AG04449 (cell line): ENCODE data around the gene BCR.

Experiments used
- CTCF ChIA-PET: fragments of 350-600 bp; formaldehyde crosslinking; extraction: SDS; loops from one replicate; lab custom pipeline; 2021; ENCODE audit warnings: antibody characterized with exemption; lab: Yijun Ruan, JAX
- POLR2A ChIA-PET: fragments of 400-600, 350-600 bp; formaldehyde crosslinking; extraction: SDS; loops from one replicate; lab custom pipeline; 2020; ENCODE audit warnings: antibody characterized with exemption, inconsistent platforms; lab: Yijun Ruan, JAX
- DNase-seq: peaks from one replicate; pipeline ENCODE4 v3.0.0-alpha.2; 2010; ENCODE audit warnings: low read depth, low spot score
- H3K4me3 ChIP-seq: 2 replicates; pipeline ENCODE4 v1.5.1; 2011; ENCODE audit warnings: low read depth, mild to moderate bottlenecking, control low read depth, low read length
- TF ChIP-seq, protein P1 (sequence below): IDR thresholded peaks from one replicate; pipeline ENCODE4 v1.5.1; 2011; ENCODE audit warnings: mild to moderate bottlenecking, moderate library complexity, low read length, control low read depth, inconsistent platforms; ENCODE audit not compliant: insufficient read depth; ENCODE audit errors: missing control alignments

BCR gene

DNA sequence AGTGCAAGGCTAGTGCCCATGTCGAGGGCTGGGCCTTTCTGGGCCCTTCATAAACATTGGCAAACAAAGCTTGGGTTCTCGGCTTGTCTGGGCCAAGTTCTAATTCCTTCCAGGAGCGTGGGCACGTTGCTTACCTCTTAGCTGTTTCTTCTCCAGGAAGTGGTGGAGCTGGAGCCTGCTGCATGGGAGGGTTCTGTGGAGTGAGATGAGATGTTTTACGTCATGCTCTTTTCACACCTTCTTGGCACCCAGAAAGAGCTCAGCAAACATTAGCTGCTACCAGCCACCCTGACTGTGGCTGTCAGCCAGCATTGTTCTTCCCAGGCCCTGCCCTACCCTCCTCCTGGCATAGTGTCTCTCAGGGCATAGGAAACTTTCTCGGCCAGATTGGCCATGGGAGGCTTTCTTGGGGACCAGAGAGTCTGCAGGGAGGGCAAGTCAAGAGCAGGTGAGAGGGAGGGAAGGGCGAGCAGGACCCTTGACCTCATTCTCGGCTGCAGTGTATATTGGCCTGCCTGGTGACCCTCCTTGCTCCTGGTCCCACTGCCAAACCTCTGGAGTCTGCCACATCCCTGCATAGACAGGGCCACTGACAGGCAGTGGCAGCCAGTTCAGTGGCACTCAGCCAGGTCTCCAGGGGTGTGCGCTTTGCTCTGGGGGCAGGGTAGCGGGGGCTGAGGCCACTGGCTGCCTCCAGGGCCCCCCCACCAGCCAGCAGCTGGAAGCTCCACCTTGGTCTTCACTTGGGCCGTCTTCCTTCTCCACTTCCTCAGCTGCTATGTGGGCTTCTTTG, 98.8 kb downstream of the BCR start:
- ChIA-PET POLR2A (no interaction called here), CTCF (interaction anchor here (1.0 to 34.4 kb wide), 5 partner anchors 8 to 122 kb away, joined by 4 to 953 read pairs (median 4); partner anchors contain the start of gene BCR)
- no peak overlapping the region for H3K4me3 ChIP-seq
- TF ChIP-seq, protein P1, sequence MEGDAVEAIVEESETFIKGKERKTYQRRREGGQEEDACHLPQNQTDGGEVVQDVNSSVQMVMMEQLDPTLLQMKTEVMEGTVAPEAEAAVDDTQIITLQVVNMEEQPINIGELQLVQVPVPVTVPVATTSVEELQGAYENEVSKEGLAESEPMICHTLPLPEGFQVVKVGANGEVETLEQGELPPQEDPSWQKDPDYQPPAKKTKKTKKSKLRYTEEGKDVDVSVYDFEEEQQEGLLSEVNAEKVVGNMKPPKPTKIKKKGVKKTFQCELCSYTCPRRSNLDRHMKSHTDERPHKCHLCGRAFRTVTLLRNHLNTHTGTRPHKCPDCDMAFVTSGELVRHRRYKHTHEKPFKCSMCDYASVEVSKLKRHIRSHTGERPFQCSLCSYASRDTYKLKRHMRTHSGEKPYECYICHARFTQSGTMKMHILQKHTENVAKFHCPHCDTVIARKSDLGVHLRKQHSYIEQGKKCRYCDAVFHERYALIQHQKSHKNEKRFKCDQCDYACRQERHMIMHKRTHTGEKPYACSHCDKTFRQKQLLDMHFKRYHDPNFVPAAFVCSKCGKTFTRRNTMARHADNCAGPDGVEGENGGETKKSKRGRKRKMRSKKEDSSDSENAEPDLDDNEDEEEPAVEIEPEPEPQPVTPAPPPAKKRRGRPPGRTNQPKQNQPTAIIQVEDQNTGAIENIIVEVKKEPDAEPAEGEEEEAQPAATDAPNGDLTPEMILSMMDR: no peak
- no peak for DNase-seq

DNA sequence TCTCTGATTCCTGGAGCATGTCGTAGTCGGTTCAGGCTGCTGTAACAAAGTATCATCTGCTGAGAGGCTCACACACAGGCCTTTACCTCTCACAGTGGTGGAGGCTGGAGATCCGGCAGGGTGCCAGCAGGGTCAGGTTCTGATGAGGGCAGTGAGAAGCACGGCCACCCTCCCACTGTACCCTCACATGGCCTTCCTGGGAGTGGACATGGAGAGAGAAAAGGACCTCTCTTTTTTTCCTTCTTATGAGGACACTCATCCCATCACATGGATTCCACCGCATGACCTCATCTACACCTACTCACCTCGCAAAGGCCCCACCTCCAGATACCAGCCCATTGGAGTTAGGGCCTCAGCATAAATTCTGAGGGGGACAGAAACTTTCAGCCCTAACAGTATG, 99.5 kb downstream of the BCR start:
- no peak overlapping the region for H3K4me3 ChIP-seq
- ChIA-PET CTCF (interaction anchor here (5.7 to 34.4 kb wide), 2 partner anchors 12 to 101 kb away, joined by 57 to 953 read pairs; partner anchors contain the start of gene BCR), POLR2A (no interaction called here)
- DNase-seq: no peak
- TF ChIP-seq, protein P1: no peak

DNA sequence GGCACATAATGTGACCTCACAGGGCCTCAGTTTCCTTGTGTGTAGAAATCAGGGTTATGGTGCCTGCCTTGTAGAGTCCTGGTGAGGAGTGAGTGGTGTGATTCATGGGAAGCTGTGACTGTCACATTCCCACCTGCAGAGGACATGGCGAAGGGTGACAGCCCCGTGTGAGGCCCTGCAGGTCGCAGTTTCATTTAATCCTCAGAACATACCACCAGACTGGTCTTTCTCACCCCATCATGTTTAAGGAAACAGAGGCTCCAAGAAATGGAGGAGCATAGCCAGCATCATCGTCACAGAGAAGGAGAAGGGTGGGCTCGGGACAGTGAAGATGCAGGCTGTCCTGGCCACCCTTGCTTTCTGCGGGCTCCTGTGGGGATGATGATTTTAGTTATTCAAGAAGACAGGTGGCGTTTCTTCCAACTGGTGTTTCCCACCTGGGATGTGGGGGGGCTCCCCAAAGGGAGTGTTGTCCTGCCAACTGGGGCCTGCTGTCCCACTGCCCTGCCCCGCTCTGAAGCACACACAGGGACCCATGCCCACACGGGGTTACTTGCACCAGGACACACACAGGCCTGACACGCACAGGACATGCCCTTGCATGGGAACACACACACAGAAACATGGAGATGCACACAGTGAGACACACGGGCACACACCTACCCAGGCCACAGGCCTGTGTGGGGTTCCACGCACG, 100.2 kb downstream of the BCR start:
- ChIA-PET CTCF (interaction anchor here (5.7 to 34.4 kb wide), 2 partner anchors 11 to 102 kb away, joined by 57 to 953 read pairs; partner anchors contain the start of gene BCR), POLR2A (no interaction called here)
- no peak for DNase-seq
- TF ChIP-seq, protein P1: no peak
- H3K4me3 ChIP-seq: no peak overlapping the region

DNA sequence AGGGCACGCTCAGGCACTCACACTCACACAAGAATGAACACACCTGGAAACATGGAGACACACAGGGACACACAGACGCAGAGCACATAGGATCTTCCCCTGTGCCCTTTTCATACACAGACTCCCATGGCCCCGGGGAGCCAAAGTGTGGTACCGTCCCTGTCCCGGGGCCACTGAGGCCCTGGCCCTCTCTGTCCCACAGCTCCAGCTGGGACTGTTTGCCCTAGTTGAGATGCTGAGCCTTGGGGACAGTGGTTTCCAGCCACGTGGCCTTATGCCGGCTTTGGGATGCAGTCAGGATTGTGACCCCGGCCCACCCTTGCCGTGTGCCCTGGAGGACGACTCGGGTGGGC, 100.7 kb downstream of the BCR start:
- TF ChIP-seq, protein P1: no peak
- ChIA-PET CTCF (interaction anchor here (2.3 to 34.4 kb wide), 3 partner anchors 11 to 102 kb away, joined by 11 to 953 read pairs (median 57); partner anchors contain the start of gene BCR), POLR2A (no interaction called here)
- no peak for DNase-seq
- H3K4me3 ChIP-seq: no peak overlapping the region

DNA sequence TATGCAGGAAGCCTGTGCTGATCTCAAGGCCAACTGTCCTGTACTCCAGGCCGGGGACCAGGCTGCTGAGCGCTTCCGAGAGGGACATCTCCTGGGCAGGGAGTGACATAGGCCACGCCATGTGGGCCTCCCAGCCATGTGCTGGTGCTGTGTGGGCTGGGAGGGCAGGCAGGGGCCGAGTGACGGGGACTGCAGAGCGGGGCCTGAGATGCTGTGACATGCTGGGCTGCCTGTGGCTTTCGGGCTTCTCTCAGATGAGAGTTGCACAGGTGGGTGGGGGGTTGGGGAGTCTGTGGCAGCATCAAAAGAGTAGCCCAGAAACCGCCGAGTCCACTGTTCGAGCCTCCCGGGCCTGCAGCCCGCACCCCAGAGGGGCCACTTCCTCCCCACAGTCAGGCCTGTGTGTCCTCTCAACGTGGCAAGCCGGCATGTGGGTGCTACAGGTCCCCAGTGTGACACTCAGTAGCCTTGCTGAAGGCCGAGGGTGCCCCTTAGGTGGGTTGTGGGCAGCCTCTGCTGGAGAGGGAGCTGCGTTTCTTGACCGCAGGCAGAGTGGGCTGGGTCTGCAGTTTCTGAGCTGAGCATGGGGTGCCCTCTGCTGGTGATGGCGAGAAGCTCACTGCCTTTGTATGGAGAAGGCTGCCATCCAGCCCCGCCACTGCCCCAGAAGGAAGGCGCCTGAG, 101.2 kb downstream of the BCR start:
- ChIA-PET CTCF (interaction anchor here (0.6 to 34.4 kb wide), 37 partner anchors 8 to 325 kb away, joined by 3 to 953 read pairs (median 5); partner anchors contain the start of genes BCR and RAB36), POLR2A (interaction anchor here (1.3 kb wide), 1 partner anchor 102 kb away, joined by 6 read pairs; the partner anchor contains the start of gene BCR)
- DNase-seq: no peak
- no peak overlapping the region for H3K4me3 ChIP-seq
- TF ChIP-seq, protein P1: peak; percentile 96
